Brain microvascular endothelial cell (primary cell): Measurements from ENCODE around the gene PLA2G4B.

Experiments used
- DNase-seq: peaks from one replicate; pipeline ENCODE4 v3.0.0-alpha.2; 2020
- H3K27ac ChIP-seq: fragments of 250-450 bp; sonication (Bioruptor Pico); 2 replicates; pipeline ENCODE4 v1.5.1; 2020; ENCODE audit warnings: mild to moderate bottlenecking, moderate library complexity
- H3K27me3 ChIP-seq: fragments of 250-450 bp; sonication (Bioruptor Pico); replicated peaks from 2 replicates; pipeline ENCODE4 v1.5.1; 2020; ENCODE audit warnings: mild to moderate bottlenecking
- H3K36me3 ChIP-seq: fragments of 250-450 bp; sonication (Bioruptor Pico); replicated peaks from 2 replicates; pipeline ENCODE4 v1.5.1; 2020; ENCODE audit warnings: mild to moderate bottlenecking
- H3K4me3 ChIP-seq: 2 replicates; pipeline ENCODE4 v1.5.1; 2011; ENCODE audit warnings: low read depth, mild to moderate bottlenecking, control low read depth, low read length, moderate library complexity
- CTCF ChIP-seq: IDR thresholded peaks from 2 replicates; pipeline ENCODE4 v1.5.1; 2011; ENCODE audit warnings: low read depth, mild to moderate bottlenecking, moderate library complexity, low read length, control low read depth, inconsistent platforms; ENCODE audit errors: missing control alignments
- in situ Hi-C: cut with HindIII; loops from 2 replicates; pipeline ENCODE4 v1.10.0; 2017; ENCODE audit warnings: low sequenced_read_pairs, low pct_ligation_motif_present

PLA2G4B gene

GRCh38 chr15:41810651-41811431 lies 27.8 kb upstream of the PLA2G4B start:
- H3K27me3 ChIP-seq: no peaks in the 10 kb centered on the region
- DNase-seq: no peak
- H3K36me3 ChIP-seq: peaks cover 33% of the 10 kb centered on the region
- TF ChIP-seq CTCF: peak; percentile 29
- no peak overlapping the region for H3K4me3 ChIP-seq
- in situ Hi-C loops: no loop called here
- H3K27ac ChIP-seq: no peak overlapping the region

- Histone ChIP-seq H3K4me3 (no peak overlapping the region), H3K27me3 (no peaks in the 10 kb centered on the region), H3K27ac (no peak overlapping the region), H3K36me3 (peaks cover 39% of the 10 kb centered on the region)
- peak; percentile 79 for DNase-seq
- in situ Hi-C loops: no loop called here
- TF ChIP-seq CTCF: peak; percentile 81
Observed at GRCh38 chr15:41811432-41812195, 27.0 kb upstream of the PLA2G4B start.

GRCh38 chr15:41812820-41813375 lies 25.7 kb upstream of the PLA2G4B start:
- no peak for DNase-seq
- Histone ChIP-seq H3K27ac (no peak overlapping the region), H3K36me3 (peaks cover 51% of the 10 kb centered on the region), H3K27me3 (no peaks in the 10 kb centered on the region), H3K4me3 (no peak overlapping the region)
- in situ Hi-C loops: no loop called here
- TF ChIP-seq CTCF: no peak

GRCh38 chr15:41813426-41813825 lies 25.2 kb upstream of the PLA2G4B start:
- H3K27ac ChIP-seq: no peak overlapping the region
- in situ Hi-C loops: no loop called here
- no peak for DNase-seq
- no peak overlapping the region for H3K4me3 ChIP-seq
- peaks cover 56% of the 10 kb centered on the region for H3K36me3 ChIP-seq
- no peak for TF ChIP-seq CTCF
- no peaks in the 10 kb centered on the region for H3K27me3 ChIP-seq

- in situ Hi-C loops: no loop called here
- H3K4me3 ChIP-seq: no peak overlapping the region
- no peaks in the 10 kb centered on the region for H3K27me3 ChIP-seq
- no peak for TF ChIP-seq CTCF
- peaks cover 67% of the 10 kb centered on the region for H3K36me3 ChIP-seq
- no peak overlapping the region for H3K27ac ChIP-seq
- DNase-seq: no peak
Observed at GRCh38 chr15:41814534-41814933, 24.1 kb upstream of the PLA2G4B start.
